Gastrocnemius medialis (tissue), 4 donors: ENCODE measurements around the gene TRDN.

ENCODE experiments used
- POLR2A ChIP-seq, 2 donors: fragments of 450-650 bp; IDR thresholded peaks; one replicate each; pipeline ENCODE4 v1.6.1; 2017; ENCODE audit warnings: antibody characterized with exemption in 2 of 2, mild to moderate bottlenecking in 2 of 2, moderate library complexity in 2 of 2
- TF ChIP-seq, protein P1 (sequence below), 5 experiments: fragments of 450-650 bp in 3 of 5; fragments of 200-600 bp in 2 of 5; sonication (generic) in 2 of 5; IDR thresholded peaks in 4 of 5; conservative IDR thresholded peaks in 1 of 5; 1 replicate in 4 of 5; 2 replicates in 1 of 5; pipeline ENCODE4 v1.5.1; 2016 to 2019; ENCODE audit warnings: antibody characterized with exemption in 5 of 5, mild to moderate bottlenecking in 3 of 5, moderate library complexity in 3 of 5

DNA sequence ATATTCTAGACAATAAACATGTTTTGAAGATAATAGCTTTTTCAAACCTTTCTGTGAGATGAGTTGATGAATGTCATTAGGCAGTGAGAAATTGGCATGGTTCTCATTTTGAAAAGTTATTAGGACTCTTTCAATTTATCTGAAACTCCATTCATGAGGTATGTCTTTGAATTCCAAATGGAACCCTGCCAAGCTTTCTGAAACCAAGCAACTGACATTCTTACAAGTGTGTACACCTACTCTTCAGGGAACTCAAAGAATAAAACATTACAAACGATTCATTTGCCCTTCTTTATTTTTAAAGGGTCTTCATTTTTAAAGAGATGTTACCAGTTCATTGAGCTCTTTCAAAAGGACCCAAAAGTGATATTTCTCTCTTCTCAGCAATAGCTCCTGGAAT is 2.1 kb upstream of the TRDN start:
- TF ChIP-seq, protein P1, sequence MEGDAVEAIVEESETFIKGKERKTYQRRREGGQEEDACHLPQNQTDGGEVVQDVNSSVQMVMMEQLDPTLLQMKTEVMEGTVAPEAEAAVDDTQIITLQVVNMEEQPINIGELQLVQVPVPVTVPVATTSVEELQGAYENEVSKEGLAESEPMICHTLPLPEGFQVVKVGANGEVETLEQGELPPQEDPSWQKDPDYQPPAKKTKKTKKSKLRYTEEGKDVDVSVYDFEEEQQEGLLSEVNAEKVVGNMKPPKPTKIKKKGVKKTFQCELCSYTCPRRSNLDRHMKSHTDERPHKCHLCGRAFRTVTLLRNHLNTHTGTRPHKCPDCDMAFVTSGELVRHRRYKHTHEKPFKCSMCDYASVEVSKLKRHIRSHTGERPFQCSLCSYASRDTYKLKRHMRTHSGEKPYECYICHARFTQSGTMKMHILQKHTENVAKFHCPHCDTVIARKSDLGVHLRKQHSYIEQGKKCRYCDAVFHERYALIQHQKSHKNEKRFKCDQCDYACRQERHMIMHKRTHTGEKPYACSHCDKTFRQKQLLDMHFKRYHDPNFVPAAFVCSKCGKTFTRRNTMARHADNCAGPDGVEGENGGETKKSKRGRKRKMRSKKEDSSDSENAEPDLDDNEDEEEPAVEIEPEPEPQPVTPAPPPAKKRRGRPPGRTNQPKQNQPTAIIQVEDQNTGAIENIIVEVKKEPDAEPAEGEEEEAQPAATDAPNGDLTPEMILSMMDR (IDR thresholded peaks at IDR 0.05 in 4 of 5, conservative IDR thresholded peaks at IDR 0.05 in 1 of 5), result no peak
- TF ChIP-seq POLR2A (IDR thresholded peaks at IDR 0.05), result no peak
